ENCODE measurements around the gene CD72.

Gene CD72

GRCh38 chr9:35618325-35618727 is at the start of gene CD72:
Gene CD72 (minus strand): TSS chr9:35618413. CDS start chr9:35618303, 110 bp downstream.
- no peak for DNase-seq (ENCODE audit: low read depth)

- no peak for DNase-seq (ENCODE audit: low read depth)
Observed at GRCh38 chr9:35667939-35668338, 49.7 kb upstream of the CD72 start.

- no peak for DNase-seq (ENCODE audit: low read depth)
Observed at GRCh38 chr9:35666549-35666948, 48.3 kb upstream of the CD72 start.

- DNase-seq (ENCODE audit: low read depth), result no peak
Observed at GRCh38 chr9:35666045-35666444, 47.8 kb upstream of the CD72 start.

GRCh38 chr9:35665471-35665818 is 47.2 kb upstream of the CD72 start:
- no peak for DNase-seq (ENCODE audit: low read depth)

GRCh38 chr9:35664531-35665470 is 46.6 kb upstream of the CD72 start, which contains the start of gene ARHGEF39:
Gene ARHGEF39 (minus strand): TSS chr9:35665195. CDS start chr9:35665169, 26 bp downstream.
- DNase-seq (ENCODE audit: low read depth), result no peak

GRCh38 chr9:35662437-35662836 is 44.2 kb upstream of the CD72 start:
- no peak for DNase-seq (ENCODE audit: low read depth)

- DNase-seq (ENCODE audit: low read depth), result no peak
Observed at GRCh38 chr9:35661756-35662350, 43.6 kb upstream of the CD72 start.

GRCh38 chr9:35660966-35661415 is 42.8 kb upstream of the CD72 start:
- no peak for DNase-seq (ENCODE audit: low read depth)

GRCh38 chr9:35659340-35659739 is 41.1 kb upstream of the CD72 start:
- no peak for DNase-seq (ENCODE audit: low read depth)

- DNase-seq (ENCODE audit: low read depth), result no peak
Observed at GRCh38 chr9:35658968-35659220, 40.7 kb upstream of the CD72 start.

GRCh38 chr9:35658137-35658967 is 40.1 kb upstream of the CD72 start, which contains the start of gene CCDC107:
Gene CCDC107 (plus strand): TSS chr9:35658292. CDS start chr9:35658380, 88 bp downstream.
- peak; percentile 61 for DNase-seq (ENCODE audit: low read depth)

GRCh38 chr9:35657546-35658136 is 39.4 kb upstream of the CD72 start, which contains the start of gene RMRP:
Gene RMRP (minus strand): TSS chr9:35658019.
- peak; percentile 90 for DNase-seq (ENCODE audit: low read depth)

GRCh38 chr9:35656831-35657545 is 38.8 kb upstream of the CD72 start:
- DNase-seq (ENCODE audit: low read depth), result no peak

GRCh38 chr9:35656348-35656747 is 38.1 kb upstream of the CD72 start:
- no peak for DNase-seq (ENCODE audit: low read depth)

GRCh38 chr9:35653611-35654010 is 35.4 kb upstream of the CD72 start:
- DNase-seq (ENCODE audit: low read depth), result no peak

GRCh38 chr9:35652829-35653209 is 34.6 kb upstream of the CD72 start:
- DNase-seq (ENCODE audit: low read depth), result no peak

- DNase-seq (ENCODE audit: low read depth), result no peak
Observed at GRCh38 chr9:35651956-35652828, 34.0 kb upstream of the CD72 start.

- no peak for DNase-seq (ENCODE audit: low read depth)
Observed at GRCh38 chr9:35650341-35651158, 32.3 kb upstream of the CD72 start, which contains the start of gene SIT1. Gene SIT1 (minus strand): TSS chr9:35650931. CDS start chr9:35650853, 78 bp downstream.
